PC-9 (cell line): Measurements from ENCODE around the gene ANKRD1. TPM values are rescaled to one million over a fixed set of nuclear protein-coding genes. Genes with fewer than 3 reads are reported as not detected.
A peak's percentile ranks its signal among the peaks of the same experiment; 100 is the strongest.

Experiments
- Bru-seq: library from RNA; stranded (reverse); fragments of 400-500 nt; gene quantifications from one replicate; lab custom pipeline; 2021; lab: Mats Ljungman, UMichigan
- BruChase-seq, 2 experiments: library from RNA; stranded (reverse); fragments of 400-500 nt; gene quantifications; one replicate each; lab custom pipeline; 2021; lab: Mats Ljungman, UMichigan
- BruUV-seq: library from RNA; stranded (reverse); fragments of 400-500 nt; replicated peaks from 2 replicates; lab custom pipeline; 2021; lab: Mats Ljungman, UMichigan
- CTCF ChIA-PET: fragments of 300-600 bp; sonication (Branson Sonifier 250); formaldehyde crosslinking; loops from one replicate; lab custom pipeline; 2022; ENCODE audit warnings: antibody characterized with exemption; lab: Charles Lee
- POLR2A ChIA-PET: fragments of 300-600 bp; sonication (Branson Sonifier 250); formaldehyde crosslinking; loops from one replicate; lab custom pipeline; 2022; ENCODE audit warnings: antibody characterized with exemption; ENCODE audit not compliant: unreplicated experiment; lab: Charles Lee
- DNase-seq, 2 experiments: peaks; one replicate each; pipeline versions ENCODE4 v3.0.0 to v3.0.0-alpha.2; 2015 to 2022; ENCODE audit warnings: mixed read lengths in 1 of 2
- H2AFZ ChIP-seq: fragments of 200-600 bp; sonication (generic); 2 replicates; pipeline ENCODE4 v1.8.1; 2017; ENCODE audit warnings: antibody characterized with exemption
- H3F3A ChIP-seq: fragments of 200-600 bp; sonication (generic); 2 replicates; pipeline ENCODE4 v1.8.1; 2017; ENCODE audit warnings: antibody characterized with exemption, mild to moderate bottlenecking, low read depth; ENCODE audit not compliant: insufficient read depth
- H3K27ac ChIP-seq: fragments of 200-600 bp; sonication (generic); 2 replicates; pipeline ENCODE4 v1.6.1; 2016; ENCODE audit warnings: mixed run types
- H3K27me3 ChIP-seq: fragments of 200-600 bp; sonication (generic); 2 replicates; pipeline ENCODE4 v1.6.1; 2016; ENCODE audit warnings: low read depth, mixed run types; ENCODE audit not compliant: insufficient read depth
- H3K36me3 ChIP-seq: fragments of 200-600 bp; sonication (generic); 2 replicates; pipeline ENCODE4 v1.6.1; 2016; ENCODE audit warnings: low read depth, mixed run types
- H3K4me1 ChIP-seq: fragments of 200-600 bp; sonication (generic); replicated peaks from 2 replicates; pipeline ENCODE4 v1.6.1; 2016; ENCODE audit warnings: mixed run types; ENCODE audit not compliant: insufficient read depth
- H3K4me2 ChIP-seq: fragments of 200-600 bp; sonication (generic); 2 replicates; pipeline ENCODE4 v1.6.1; 2017; ENCODE audit warnings: mixed run types
- H3K4me3 ChIP-seq: fragments of 200-600 bp; sonication (generic); 2 replicates; pipeline ENCODE4 v1.6.1; 2016; ENCODE audit warnings: mixed run types
- H3K79me2 ChIP-seq: fragments of 200-600 bp; sonication (generic); 2 replicates; pipeline ENCODE4 v1.6.1; 2017; ENCODE audit warnings: low read depth, mixed run types
- H3K9me2 ChIP-seq: fragments of 200-600 bp; sonication (generic); 2 replicates; pipeline ENCODE4 v1.8.1; 2017; ENCODE audit warnings: mild to moderate bottlenecking; ENCODE audit not compliant: insufficient read depth
- H3K9me3 ChIP-seq: fragments of 200-600 bp; sonication (generic); 2 replicates; pipeline ENCODE4 v1.8.1; 2016; ENCODE audit warnings: low read depth; ENCODE audit not compliant: insufficient read depth
- H4K20me1 ChIP-seq: fragments of 200-600 bp; sonication (generic); 2 replicates; pipeline ENCODE4 v1.8.1; 2017; ENCODE audit not compliant: insufficient read depth
- EZH2 ChIP-seq: fragments of 200-600 bp; sonication (generic); IDR thresholded peaks from 2 replicates; pipeline ENCODE4 v1.8.0; 2017; ENCODE audit warnings: antibody characterized with exemption, low read depth
- intact Hi-C: fragments of 100-400 bp; cut with micrococcal nuclease; formaldehyde crosslinking; loops from one replicate; pipeline ENCODE4 v1.10.0; 2022; ENCODE audit not compliant: unreplicated experiment
- long read RNA-seq: library from polyadenylated mRNA; stranded (forward); transcript quantifications from one replicate; pipeline ENCODE4 v2.0.0, GENCODE V29; 2022
- total RNA-seq: library from RNA; stranded (reverse); gene quantifications from 2 replicates; pipeline ENCODE4 v1.2.3, GENCODE V29; 2021
- TF ChIP-seq, protein P1 (sequence below): fragments of 200-600 bp; sonication (generic); conservative IDR thresholded peaks from 2 replicates; pipeline ENCODE4 v1.6.1; 2017; ENCODE audit warnings: mixed run types, antibody characterized with exemption, mild to moderate bottlenecking, moderate library complexity

Gene ANKRD1
- total RNA-seq (3.9 and 6.7 TPM in 2 replicates), Bru-seq, nascent RNA (percentile 87 among the genes with signal in this experiment), BruChase-seq, experiment 1, labeled RNA remaining after a 2-hour chase (percentile 82 among the genes with signal in this experiment), BruChase-seq, experiment 2, labeled RNA remaining after a 6-hour chase (percentile 84 among the genes with signal in this experiment)
- long read RNA-seq, partial matches to known transcripts = 0 of 3 reads
- long read RNA-seq, other reads (novel, unspliced or antisense) = 2 of 3 reads

GRCh38 chr10:90920986-90921666 lies at the start of gene ANKRD1:
ANKRD1 (minus strand) TSS chr10:90921087; CDS start chr10:90921027, 60 bp downstream.
- DNase-seq = peak; percentile 72 to 96
- 0 out of 2 replicates have a peak, but pooled peaks cover 9% of the 10 kb centered on the region for H3K36me3 ChIP-seq
- no peaks in the 10 kb centered on the region for H3K9me3 ChIP-seq
- peaks cover 13% of the 10 kb centered on the region for H3F3A ChIP-seq
- H3K9me2 ChIP-seq = no peaks in the 10 kb centered on the region
- H2AFZ ChIP-seq = no peak within 1 kb of the TSS
- H4K20me1 ChIP-seq = no peaks in the 10 kb centered on the region
- POLR2A ChIA-PET = interaction anchor here (0.6 to 1.3 kb wide), 4 partner anchors 9 to 695 kb away, joined by 3 to 16 read pairs (median 6); no protein-coding TSS in a partner anchor
- no peak for TF ChIP-seq EZH2
- TF ChIP-seq, protein P1, sequence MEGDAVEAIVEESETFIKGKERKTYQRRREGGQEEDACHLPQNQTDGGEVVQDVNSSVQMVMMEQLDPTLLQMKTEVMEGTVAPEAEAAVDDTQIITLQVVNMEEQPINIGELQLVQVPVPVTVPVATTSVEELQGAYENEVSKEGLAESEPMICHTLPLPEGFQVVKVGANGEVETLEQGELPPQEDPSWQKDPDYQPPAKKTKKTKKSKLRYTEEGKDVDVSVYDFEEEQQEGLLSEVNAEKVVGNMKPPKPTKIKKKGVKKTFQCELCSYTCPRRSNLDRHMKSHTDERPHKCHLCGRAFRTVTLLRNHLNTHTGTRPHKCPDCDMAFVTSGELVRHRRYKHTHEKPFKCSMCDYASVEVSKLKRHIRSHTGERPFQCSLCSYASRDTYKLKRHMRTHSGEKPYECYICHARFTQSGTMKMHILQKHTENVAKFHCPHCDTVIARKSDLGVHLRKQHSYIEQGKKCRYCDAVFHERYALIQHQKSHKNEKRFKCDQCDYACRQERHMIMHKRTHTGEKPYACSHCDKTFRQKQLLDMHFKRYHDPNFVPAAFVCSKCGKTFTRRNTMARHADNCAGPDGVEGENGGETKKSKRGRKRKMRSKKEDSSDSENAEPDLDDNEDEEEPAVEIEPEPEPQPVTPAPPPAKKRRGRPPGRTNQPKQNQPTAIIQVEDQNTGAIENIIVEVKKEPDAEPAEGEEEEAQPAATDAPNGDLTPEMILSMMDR = no peak
- peak within 1 kb of the TSS; percentile 77 for H3K4me2 ChIP-seq
- H3K27ac ChIP-seq = peak within 1 kb of the TSS; percentile 68
- no TSS peak for BruUV-seq
- H3K79me2 ChIP-seq = peaks cover 7% of the 10 kb centered on the region; the same call in 1 of the 2 replicates
- H3K4me3 ChIP-seq = peak within 1 kb of the TSS; percentile 50
- intact Hi-C loops = loop anchor here (1.0 kb wide), 1 partner anchor 9 kb away; no protein-coding TSS in a partner anchor
- CTCF ChIA-PET = no interaction called here
- no peaks in the 10 kb centered on the region for H3K27me3 ChIP-seq
- H3K4me1 ChIP-seq = peaks cover 32% of the 10 kb centered on the region

GRCh38 chr10:90969947-90970673 lies 49.2 kb upstream of the ANKRD1 start:
- Histone ChIP-seq H2AFZ (no peak overlapping the region), H3K79me2 (no peaks in the 10 kb centered on the region), H3K27ac (peak overlapping the region; percentile 84), H3K9me3 (no peaks in the 10 kb centered on the region), H4K20me1 (no peaks in the 10 kb centered on the region), H3K4me2 (peak overlapping the region; percentile 67; the same call in 1 of the 2 replicates), H3K36me3 (no peaks in the 10 kb centered on the region), H3K4me3 (no peak overlapping the region), H3K9me2 (no peaks in the 10 kb centered on the region), H3K4me1 (peaks cover 28% of the 10 kb centered on the region), H3K27me3 (no peaks in the 10 kb centered on the region), H3F3A (peaks cover 27% of the 10 kb centered on the region; the same call in 1 of the 2 replicates)
- BruUV-seq = no TSS peak
- ChIA-PET CTCF (interaction anchor here (0.6 to 0.7 kb wide), 2 partner anchors 153 to 284 kb away, joined by 3 read pairs; no protein-coding TSS in a partner anchor), POLR2A (interaction anchor here (0.6 to 1.1 kb wide), 3 partner anchors 20 to 646 kb away, joined by 3 to 5 read pairs (median 3); no protein-coding TSS in a partner anchor)
- intact Hi-C loops = no loop called here
- DNase-seq = no peak
- no peak for TF ChIP-seq EZH2
- TF ChIP-seq, protein P1 = no peak

DNA sequence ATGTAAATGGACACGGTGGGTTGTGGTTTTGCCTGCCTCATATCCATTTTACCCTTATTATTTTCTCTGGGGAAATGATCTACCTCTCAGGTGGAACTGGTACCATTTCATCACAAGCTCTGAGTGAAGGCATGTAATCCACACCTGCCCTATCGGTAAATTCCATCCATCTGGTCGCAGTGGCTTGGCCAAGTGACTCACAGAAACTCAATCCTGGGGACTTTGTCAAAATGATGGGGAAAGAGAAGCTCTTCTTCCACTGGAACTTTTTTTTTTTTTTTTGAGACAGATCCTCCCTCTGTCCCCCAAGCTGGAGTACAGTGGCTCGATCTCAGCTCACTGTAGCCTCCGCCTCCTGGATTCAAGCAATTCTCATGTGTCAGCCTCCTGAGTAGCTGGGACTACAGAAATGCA lies 48.2 kb upstream of the ANKRD1 start:
- peak; percentile 29 to 90 for DNase-seq
- Histone ChIP-seq H3F3A (peaks cover 27% of the 10 kb centered on the region; the same call in 1 of the 2 replicates), H3K36me3 (no peaks in the 10 kb centered on the region), H3K4me3 (no peak overlapping the region; the same call in 1 of the 2 replicates), H3K9me3 (no peaks in the 10 kb centered on the region), H3K9me2 (no peaks in the 10 kb centered on the region), H4K20me1 (no peaks in the 10 kb centered on the region), H3K27ac (peak overlapping the region; percentile 84), H3K27me3 (no peaks in the 10 kb centered on the region), H3K79me2 (no peaks in the 10 kb centered on the region), H3K4me1 (peaks cover 28% of the 10 kb centered on the region), H3K4me2 (peak overlapping the region; percentile 67), H2AFZ (no peak overlapping the region)
- no TSS peak for BruUV-seq
- POLR2A ChIA-PET = interaction anchor here (0.7 to 1.1 kb wide), 2 partner anchors 39 to 48 kb away, joined by 3 to 13 read pairs; no protein-coding TSS in a partner anchor
- intact Hi-C loops = no loop called here
- CTCF ChIA-PET = interaction anchor here (1.1 kb wide), 1 partner anchor 57 kb away, joined by 3 read pairs; no protein-coding TSS in a partner anchor
- TF ChIP-seq EZH2 = no peak
